Measurements from ENCODE around the gene NELFE.
"Not testable (repeated sequence)": the region's sequence is repeated elsewhere in the genome, so short reads cannot be mapped to it uniquely, and the experiment has no call there.

The NELFE gene

GRCh38 chr6:31911826-31912585 lies 46.8 kb downstream of the NELFE start:
- DNase-seq, result no peak

GRCh38 chr6:31909298-31909697 lies 49.5 kb downstream of the NELFE start:
- not testable (repeated sequence) for DNase-seq

GRCh38 chr6:31908791-31909190 lies 50.0 kb downstream of the NELFE start:
- no peak for DNase-seq

- DNase-seq, result not testable (repeated sequence)
These were observed 50.5 kb downstream of the NELFE start for GRCh38 chr6:31908255-31908654.

GRCh38 chr6:31907158-31907813 lies 51.5 kb downstream of the NELFE start:
- DNase-seq, result no peak

- not testable (repeated sequence) for DNase-seq
These were observed 52.0 kb downstream of the NELFE start for GRCh38 chr6:31906727-31907126.

- no peak for DNase-seq
These were observed 52.6 kb downstream of the NELFE start for GRCh38 chr6:31906122-31906521.

- DNase-seq, result no peak
These were observed 53.7 kb downstream of the NELFE start for GRCh38 chr6:31905041-31905440.

GRCh38 chr6:31903957-31904356 lies 54.8 kb downstream of the NELFE start:
- no peak for DNase-seq

Measured in SW 1271 (cell line).